Mesodermal cell (in vitro differentiated cells): ENCODE results near the gene SCGB1D4.

Experiments used
- H3K27ac ChIP-seq: 2 replicates; pipeline ENCODE4 v1.7.0; 2013; ENCODE audit warnings: mild to moderate bottlenecking, low read depth, low read length, moderate library complexity; ENCODE audit not compliant: severe bottlenecking
- H3K36me3 ChIP-seq: 2 replicates; pipeline ENCODE4 v1.7.1; 2013; ENCODE audit warnings: mild to moderate bottlenecking, low read length, moderate library complexity; ENCODE audit not compliant: control insufficient read depth, insufficient read depth
- H3K4me1 ChIP-seq: one replicate; pipeline ENCODE4 v1.7.1; 2013; ENCODE audit warnings: mild to moderate bottlenecking, low read length; ENCODE audit not compliant: insufficient read depth, control insufficient read depth, poor library complexity, severe bottlenecking
- H3K4me3 ChIP-seq: 2 replicates; pipeline ENCODE4 v1.7.0; 2013; ENCODE audit warnings: low read length, control low read depth, mild to moderate bottlenecking; ENCODE audit not compliant: insufficient read depth, poor library complexity, severe bottlenecking; ENCODE audit errors: extremely low read depth
- H3K9me3 ChIP-seq: 2 replicates; pipeline ENCODE4 v1.7.1; 2013; ENCODE audit warnings: mild to moderate bottlenecking, low read length, moderate library complexity; ENCODE audit not compliant: control insufficient read depth
- WGBS, 2 experiments: methylation state at CpG; one replicate each; pipeline ENCODE4 v1.1.5; 2013; ENCODE audit warnings: missing lambda C conversion rate in 2 of 2; ENCODE audit not compliant: insufficient coverage in 2 of 2; 5-methylcytosine and 5-hydroxymethylcytosine counted together

Gene SCGB1D4

DNA sequence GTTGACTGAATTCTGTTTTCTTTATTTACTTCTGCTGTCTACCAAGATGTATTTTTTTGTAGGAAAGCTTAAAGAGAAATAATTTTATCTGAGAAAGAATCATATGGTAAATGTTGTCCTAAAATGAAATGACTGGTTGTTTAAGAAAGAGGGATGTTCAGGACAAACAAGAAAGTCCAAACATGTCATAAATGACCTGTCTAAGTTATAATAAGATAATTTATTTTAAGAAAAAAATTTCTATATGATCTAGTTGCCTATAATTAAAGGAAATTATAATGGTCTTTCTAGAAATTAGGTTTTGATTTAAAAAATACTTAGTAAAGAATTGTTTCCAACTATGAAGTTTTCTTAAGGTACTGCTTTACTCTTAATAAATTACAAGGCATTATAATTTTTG lies 18.4 kb downstream of the SCGB1D4 start:
- no peak overlapping the region for H3K4me3 ChIP-seq
- peaks cover 13% of the 10 kb centered on the region for H3K9me3 ChIP-seq
- H3K4me1 ChIP-seq = no peaks in the 10 kb centered on the region
- no peak overlapping the region for H3K27ac ChIP-seq
- no peaks in the 10 kb centered on the region for H3K36me3 ChIP-seq

DNA sequence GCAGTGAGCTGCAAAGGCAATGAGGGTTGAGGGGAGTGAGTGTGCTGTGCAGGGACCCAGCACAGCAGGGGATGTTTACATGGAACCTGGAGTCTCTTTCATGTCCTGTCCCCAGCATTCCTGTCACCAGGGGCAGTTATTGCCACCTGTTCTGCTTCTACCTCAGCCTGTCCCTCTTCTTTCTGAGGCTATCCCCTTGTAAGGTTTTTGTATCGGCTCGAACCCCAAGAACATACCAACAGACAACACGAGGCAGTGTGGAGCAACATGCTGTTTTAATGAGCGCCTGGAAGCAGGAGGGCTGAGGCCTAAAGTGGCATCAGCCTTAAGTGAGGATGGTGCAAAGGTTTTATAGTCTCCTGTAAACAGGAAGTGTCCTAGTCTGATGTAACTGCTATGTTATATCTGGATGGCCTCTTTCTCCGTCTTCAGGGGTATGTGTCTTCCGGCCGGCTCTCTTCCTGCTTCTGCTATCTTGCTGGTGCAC lies 25.0 kb downstream of the SCGB1D4 start:
- Histone ChIP-seq H3K4me3 (no peak overlapping the region), H3K27ac (no peak overlapping the region), H3K9me3 (no peaks in the 10 kb centered on the region), H3K4me1 (no peaks in the 10 kb centered on the region), H3K36me3 (no peaks in the 10 kb centered on the region)
- 80 to 97% methylated on average over 2 to 5 of the region's 7 CpGs for WGBS, 2 experiments

DNA sequence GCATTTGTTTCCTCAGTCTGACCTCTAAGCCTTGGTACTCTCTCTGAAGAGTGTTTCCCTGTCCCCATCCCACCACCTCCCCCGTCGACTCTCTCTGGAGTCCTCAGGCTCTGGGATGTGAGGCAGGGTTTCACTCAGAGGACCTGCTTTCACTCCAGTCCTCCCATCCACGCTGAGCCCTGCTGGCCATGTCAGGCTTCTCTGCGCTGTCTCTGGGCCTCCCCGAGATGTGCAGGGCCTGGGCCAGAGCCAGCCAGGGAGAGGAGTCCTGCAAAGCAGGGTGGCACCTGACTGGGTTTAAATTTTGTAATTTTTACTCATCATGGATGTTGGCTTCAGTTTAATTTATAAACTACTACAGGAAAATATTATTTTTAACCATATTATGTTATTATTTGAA lies 25.6 kb downstream of the SCGB1D4 start:
- 69 to 83% methylated on average over 2 to 5 of the region's 5 CpGs for WGBS, 2 experiments
- Histone ChIP-seq H3K4me1 (no peaks in the 10 kb centered on the region), H3K27ac (no peak overlapping the region), H3K36me3 (no peaks in the 10 kb centered on the region), H3K9me3 (no peaks in the 10 kb centered on the region), H3K4me3 (no peak overlapping the region)

DNA sequence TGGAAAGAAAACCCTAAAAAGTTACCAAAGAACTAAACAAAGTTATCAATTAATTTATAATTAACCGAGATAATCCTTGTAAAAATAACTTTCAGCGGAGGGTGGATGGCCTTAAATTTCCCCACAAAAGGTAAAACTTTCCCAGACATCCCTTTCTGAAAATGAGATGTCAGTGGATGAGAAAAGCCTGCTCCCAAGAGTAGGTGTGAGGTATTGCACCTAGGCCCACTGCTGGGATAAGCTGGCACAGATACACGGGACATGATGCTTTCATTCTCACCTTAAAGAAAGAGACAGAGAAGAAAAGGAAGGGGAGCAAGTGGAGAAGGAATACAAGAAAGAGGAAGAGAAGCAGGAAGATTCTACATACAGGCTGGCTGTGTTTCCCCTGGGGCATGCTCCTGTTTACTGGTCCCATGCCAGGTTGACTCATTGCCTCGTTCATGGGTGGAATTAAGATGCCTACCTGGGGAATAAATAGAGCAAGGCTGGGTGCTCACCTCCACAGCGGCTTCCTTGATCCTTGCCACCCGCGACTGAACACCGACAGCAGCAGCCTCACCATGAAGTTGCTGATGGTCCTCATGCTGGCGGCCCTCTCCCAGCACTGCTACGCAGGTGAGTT lies 29.1 kb downstream of the SCGB1D4 start, which contains the start of gene SCGB2A2:
TSS of gene SCGB2A2 (plus strand) at position 505 of the 625 bp plus-strand sequence. CDS start at position 564, 59 bp downstream.
- 80 to 94% methylated on average over 7 to 8 of the region's 10 CpGs for WGBS, 2 experiments
- H3K9me3 ChIP-seq = no peaks in the 10 kb centered on the region
- no peak within 1 kb of the TSS for H3K4me3 ChIP-seq
- no peaks in the 10 kb centered on the region for H3K36me3 ChIP-seq
- no peak within 1 kb of the TSS for H3K27ac ChIP-seq
- H3K4me1 ChIP-seq = no peaks in the 10 kb centered on the region

DNA sequence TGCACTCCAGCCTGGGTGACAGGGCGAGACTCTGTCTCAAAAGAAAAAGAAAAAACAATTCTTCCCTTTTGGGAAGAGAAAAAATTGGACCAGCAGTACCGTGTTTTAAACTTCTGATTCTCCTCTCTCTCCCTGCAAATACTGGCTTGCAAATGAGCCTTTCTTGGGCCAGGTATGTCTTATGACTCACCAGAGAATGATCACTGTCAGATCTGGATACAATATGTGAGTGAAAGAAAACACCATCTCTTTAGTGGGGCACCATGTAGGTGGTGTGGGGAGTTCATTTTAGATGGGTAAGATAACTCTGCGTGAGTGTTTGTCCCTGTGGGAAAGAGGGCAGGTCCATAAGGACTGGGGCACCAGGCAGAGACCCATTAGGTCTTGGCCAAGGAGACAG lies 31.3 kb downstream of the SCGB1D4 start:
- Histone ChIP-seq H3K27ac (no peak overlapping the region), H3K4me3 (no peak overlapping the region), H3K9me3 (no peaks in the 10 kb centered on the region), H3K36me3 (no peaks in the 10 kb centered on the region), H3K4me1 (no peaks in the 10 kb centered on the region)
- 81 to 92% methylated on average over 2 of the region's 3 CpGs for WGBS, 2 experiments

DNA sequence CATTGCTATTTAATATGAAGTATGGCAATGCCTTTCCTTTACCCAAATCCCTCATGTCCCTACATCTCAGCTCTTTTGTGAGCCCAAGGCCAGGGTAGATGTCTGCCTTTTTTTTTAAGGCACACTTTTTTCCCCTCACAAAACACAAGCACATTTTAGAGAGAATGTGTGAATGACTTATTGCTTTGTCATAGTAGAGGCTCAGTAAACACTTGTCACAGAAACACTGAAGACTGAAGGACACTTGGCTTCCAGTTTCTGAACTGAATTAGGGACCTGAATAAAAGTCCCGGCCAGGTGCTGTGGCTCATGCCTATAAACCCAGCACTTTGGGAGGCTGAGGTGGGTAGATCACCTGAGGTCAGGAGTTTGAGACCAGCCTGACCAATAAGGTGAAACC lies 31.8 kb downstream of the SCGB1D4 start:
- Histone ChIP-seq H3K4me3 (no peak overlapping the region), H3K36me3 (no peaks in the 10 kb centered on the region), H3K4me1 (no peaks in the 10 kb centered on the region), H3K27ac (no peak overlapping the region), H3K9me3 (no peaks in the 10 kb centered on the region)
- WGBS, 2 experiments = 88 to 100% methylated on average over 1 of the region's 1 CpG

DNA sequence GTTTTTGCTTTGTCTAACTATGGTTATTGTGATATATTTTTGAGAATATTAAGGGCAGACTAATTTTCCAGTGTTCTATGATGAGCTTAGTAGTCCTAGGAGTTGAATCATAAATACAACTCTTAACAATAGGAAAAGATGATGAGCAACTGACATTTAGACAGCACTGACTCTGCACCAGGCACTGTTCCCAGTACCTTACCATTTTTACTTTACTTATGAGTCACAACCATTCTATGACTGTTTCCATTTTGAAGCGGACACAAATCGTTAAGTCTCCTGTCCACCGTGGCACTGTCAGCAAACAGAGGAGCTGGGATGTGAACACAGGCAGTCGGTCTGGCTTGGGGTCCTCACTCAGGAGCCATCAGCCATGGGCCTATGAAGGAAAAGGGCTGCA lies 32.3 kb downstream of the SCGB1D4 start:
- WGBS, 2 experiments = 85 to 92% methylated on average over 4 of the region's 4 CpGs
- no peaks in the 10 kb centered on the region for H3K36me3 ChIP-seq
- no peaks in the 10 kb centered on the region for H3K9me3 ChIP-seq
- H3K4me1 ChIP-seq = no peaks in the 10 kb centered on the region
- no peak overlapping the region for H3K27ac ChIP-seq
- no peak overlapping the region for H3K4me3 ChIP-seq

DNA sequence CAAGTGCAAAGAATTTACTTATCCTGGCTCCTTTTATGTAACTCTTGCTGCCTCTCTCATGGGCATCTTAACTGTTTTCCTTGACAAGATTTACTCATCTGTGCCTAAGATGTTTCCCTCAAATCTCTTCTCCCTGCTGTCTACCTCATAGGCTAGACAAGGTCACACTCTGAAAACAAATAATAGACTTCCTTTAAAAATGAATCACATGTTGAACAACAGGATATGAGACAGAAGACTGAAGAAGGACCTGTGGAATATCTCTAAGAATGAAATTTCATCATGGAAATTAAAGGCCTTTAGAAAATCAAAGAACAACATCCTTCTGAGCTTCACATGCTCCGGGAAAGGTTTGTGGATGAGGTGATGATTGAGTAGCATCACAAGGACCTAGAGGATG lies 34.9 kb downstream of the SCGB1D4 start:
- Histone ChIP-seq H3K27ac (no peak overlapping the region), H3K4me3 (no peak overlapping the region), H3K4me1 (no peaks in the 10 kb centered on the region), H3K9me3 (no peaks in the 10 kb centered on the region), H3K36me3 (no peaks in the 10 kb centered on the region)
- WGBS, 2 experiments = 83% methylated on average over 1 of the region's 1 CpG; no CpG with 5 or more reads in 1 of the 2 experiments

DNA sequence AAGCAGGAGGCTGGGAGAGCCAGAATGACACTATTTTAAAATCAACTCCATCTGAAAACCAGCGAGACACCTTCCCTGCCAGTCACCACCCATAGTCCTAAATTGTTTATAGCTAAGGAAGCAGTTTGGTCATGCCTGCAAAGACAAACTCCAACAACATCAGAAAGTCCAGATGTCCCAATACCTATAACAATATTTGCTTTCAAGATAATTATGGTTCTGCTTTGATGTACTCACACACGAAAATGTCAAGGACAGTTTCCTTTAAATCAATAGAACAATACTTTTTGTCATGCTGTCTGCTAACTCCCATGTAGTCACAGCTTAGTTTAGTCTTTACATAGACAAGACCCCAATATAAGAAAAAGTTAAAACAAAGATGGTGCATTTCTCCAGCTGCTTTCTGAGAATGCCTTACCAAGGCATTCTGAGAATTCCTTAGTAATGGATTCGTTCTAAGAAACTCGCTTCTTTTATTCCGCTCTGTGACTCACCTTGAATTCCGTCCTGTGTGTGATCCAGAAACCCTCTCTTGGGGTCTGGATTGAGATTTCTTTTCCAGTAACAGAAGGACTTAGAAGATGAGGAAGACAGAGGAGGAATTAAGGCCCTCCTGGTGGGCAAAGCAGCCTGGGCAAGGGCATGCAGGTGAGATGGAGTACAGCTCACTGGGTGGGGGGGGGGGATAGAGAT lies 38.5 kb downstream of the SCGB1D4 start:
- no peak overlapping the region for H3K27ac ChIP-seq
- 63 to 67% methylated on average over 3 to 5 of the region's 6 CpGs for WGBS, 2 experiments

DNA sequence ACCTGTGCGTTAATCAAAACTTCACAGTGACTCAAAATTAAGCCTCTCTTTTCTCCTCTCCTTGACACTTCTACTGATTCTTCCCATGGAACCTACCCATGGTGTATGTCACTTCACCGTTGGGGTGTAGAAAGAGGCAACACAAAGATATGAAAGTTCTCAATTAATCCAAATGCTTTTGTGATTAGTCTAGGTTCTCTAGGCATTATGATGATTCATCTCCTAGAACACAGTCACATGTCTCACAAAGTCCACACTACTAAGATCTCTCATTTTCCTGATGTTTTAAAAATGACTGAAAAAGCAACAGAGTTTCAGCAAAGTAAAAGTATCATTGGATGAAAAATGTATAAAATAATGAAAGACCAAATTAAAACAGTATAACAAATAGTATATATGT lies 42.6 kb downstream of the SCGB1D4 start:
- H3K27ac ChIP-seq = no peak overlapping the region
- no peaks in the 10 kb centered on the region for H3K4me1 ChIP-seq
- WGBS, 2 experiments = 100% methylated on average over 1 of the region's 2 CpGs

More for the DNA sequence above, 38.5 kb downstream of the SCGB1D4 start:
- H3K4me3 ChIP-seq = no peak overlapping the region
- no peaks in the 10 kb centered on the region for H3K36me3 ChIP-seq
- no peaks in the 10 kb centered on the region for H3K4me1 ChIP-seq
- H3K9me3 ChIP-seq = no peaks in the 10 kb centered on the region

DNA sequence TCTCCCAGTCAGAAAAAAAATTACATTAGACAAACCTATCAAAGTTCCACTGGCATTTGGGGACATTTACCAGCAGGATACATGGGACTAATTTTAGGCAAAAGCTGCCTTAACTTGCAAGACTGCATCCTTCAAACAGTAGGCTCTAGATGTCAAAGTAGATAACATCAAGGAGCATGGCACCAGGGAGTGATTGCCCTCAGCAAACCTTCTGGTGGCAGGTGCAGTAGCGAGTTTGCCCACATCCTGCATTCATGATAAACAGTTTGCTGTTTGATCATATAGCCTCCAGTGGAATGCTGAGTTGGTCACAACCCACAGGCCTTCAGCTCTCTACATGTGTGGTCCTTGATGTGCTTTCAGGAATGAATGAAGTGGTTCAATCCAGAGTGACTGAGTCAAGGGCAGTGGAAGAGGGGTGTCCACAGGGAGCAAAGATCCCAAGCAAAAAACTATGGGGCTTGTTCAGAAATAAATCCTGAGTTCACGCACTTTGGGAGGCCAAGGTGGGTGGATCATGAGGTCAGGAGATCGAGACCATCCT lies 44.8 kb downstream of the SCGB1D4 start:
- Histone ChIP-seq H3K4me3 (no peak overlapping the region), H3K27ac (no peak overlapping the region), H3K36me3 (no peaks in the 10 kb centered on the region), H3K9me3 (peaks cover 29% of the 10 kb centered on the region), H3K4me1 (no peaks in the 10 kb centered on the region)
- 67% methylated on average over 1 of the region's 3 CpGs; no CpG with 5 or more reads in 1 of the 2 experiments for WGBS, 2 experiments

More for the DNA sequence above, 42.6 kb downstream of the SCGB1D4 start:
- Histone ChIP-seq H3K9me3 (peaks cover 20% of the 10 kb centered on the region), H3K36me3 (no peaks in the 10 kb centered on the region), H3K4me3 (no peak overlapping the region)
